GM18508 (cell line): ENCODE results near the gene SREK1IP1.

ENCODE experiments used
- ATAC-seq: cut with Tn5 transposase; IDR thresholded peaks from one replicate; pipeline ENCODE4 v1.9.1; 2021; ENCODE audit warnings: moderate number of reproducible peaks; ENCODE audit not compliant: insufficient read depth, unreplicated experiment

Gene SREK1IP1

DNA sequence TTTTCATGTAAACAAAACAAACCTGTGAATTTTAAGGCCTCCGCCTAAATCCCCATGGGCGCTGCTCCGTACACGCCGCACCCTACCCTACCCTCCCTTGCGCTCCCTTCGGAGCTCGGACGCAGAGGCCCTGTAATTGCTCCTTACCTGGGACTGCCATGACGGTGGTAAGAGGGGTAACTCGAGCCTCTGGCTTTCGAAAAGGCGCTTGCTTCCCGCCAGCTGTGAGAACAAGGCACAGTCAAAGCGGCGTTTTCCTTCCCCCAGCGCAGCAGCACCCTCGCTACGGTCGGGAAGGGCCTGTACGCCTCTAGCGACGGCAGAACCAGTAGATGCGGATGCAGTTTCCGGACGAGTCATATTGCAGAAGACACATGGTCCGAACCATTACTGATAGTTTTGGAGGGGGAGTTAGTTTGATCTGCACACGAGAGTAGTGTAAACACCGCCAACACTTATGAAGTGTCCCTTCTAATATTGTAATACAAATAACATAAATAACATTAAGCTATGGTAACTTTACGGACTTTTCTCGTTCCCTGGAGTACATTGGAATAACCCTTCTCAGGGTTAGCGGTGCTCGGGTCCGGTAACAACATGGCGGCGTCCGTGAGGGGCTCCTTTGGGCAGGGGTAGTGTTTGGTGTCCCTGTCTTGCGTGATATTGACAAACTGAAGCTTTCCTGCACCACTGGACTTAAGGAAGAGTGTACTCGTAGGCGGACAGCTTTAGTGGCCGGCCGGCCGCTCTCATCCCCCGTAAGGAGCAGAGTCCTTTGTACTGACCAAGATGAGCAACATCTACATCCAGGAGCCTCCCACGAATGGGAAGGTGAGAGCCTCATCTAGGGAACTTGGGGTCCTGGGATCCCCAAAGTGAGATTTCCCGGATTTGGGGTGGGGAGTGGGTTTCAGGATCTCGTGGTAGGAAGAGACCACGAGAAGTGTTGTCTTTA is at the start of gene SREK1IP1, which contains the start of gene CWC27:
Gene SREK1IP1 (minus strand): TSS at position 334 of the 955 bp plus-strand sequence. CDS start 174 bp downstream, at position 160.
Gene CWC27 (plus strand): TSS at position 573 of the 955 bp plus-strand sequence. CDS start 217 bp downstream, at position 790.
- ATAC-seq = peak; percentile 96

DNA sequence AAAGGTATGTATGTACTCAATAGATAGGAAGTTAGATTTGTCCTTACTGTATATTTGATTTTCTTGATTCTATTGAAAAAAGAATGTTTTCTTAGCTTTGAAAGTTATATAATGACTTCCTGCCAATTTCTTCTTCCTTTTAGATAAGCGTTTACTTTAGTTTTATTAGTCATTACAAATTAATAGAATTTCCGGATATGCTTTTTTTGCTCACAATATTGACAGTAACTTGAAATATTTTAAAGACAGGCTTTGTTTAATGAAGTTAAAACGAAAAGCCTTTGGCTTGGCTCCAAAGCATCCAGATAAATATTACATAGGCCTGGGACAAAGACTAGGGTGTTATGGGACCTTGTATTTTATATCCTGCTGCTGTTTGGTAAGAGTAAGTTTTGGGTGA is 49.8 kb upstream of the SREK1IP1 start:
- no peak for ATAC-seq

- ATAC-seq = peak; percentile 97
These were observed 45.6 kb upstream of the SREK1IP1 start for GRCh38 chr5:64814073-64814472.

GRCh38 chr5:64811050-64811640 is 42.7 kb upstream of the SREK1IP1 start:
- no peak for ATAC-seq

DNA sequence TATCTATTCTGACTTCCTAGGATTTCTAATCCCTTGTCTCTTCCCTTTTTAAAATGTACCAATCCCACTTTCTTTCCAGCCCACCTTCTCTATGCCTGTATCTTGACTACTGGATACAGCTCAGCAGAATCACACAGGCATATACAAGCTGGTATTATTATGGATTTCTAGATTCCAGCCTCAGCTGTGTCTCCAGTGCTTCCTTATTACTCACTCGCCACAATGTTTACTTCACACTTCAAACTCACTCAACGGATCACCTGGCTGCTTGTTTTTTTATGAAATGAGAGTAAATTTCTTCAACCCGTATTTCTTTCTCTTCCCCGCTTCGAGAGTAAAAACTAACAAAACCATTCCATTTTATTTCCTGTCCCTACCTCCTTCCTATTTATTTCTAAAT is 39.0 kb upstream of the SREK1IP1 start:
- no peak for ATAC-seq

- no peak for ATAC-seq
These were observed 38.0 kb upstream of the SREK1IP1 start for GRCh38 chr5:64806537-64806936.

DNA sequence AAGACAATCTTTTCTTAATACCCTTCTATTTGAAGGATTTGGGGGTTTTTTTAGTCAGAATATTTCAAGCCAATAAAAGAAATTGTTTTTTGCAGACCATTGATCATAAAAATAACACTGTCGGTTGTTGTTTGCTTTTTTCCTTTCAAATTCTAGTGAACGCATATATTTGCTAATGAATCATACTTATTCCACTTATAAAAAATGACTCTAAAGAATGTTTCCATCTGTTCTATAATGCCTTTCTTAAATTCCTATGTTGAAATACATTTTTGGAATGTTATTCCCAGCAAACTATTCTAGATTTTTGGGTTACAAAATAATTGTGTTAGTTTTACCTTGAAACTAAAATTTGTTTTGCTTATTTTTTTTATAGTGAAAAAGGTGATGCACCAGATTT is 32.4 kb upstream of the SREK1IP1 start:
- no peak for ATAC-seq

- no peak for ATAC-seq
These were observed 27.8 kb upstream of the SREK1IP1 start for GRCh38 chr5:64796301-64796700.

DNA sequence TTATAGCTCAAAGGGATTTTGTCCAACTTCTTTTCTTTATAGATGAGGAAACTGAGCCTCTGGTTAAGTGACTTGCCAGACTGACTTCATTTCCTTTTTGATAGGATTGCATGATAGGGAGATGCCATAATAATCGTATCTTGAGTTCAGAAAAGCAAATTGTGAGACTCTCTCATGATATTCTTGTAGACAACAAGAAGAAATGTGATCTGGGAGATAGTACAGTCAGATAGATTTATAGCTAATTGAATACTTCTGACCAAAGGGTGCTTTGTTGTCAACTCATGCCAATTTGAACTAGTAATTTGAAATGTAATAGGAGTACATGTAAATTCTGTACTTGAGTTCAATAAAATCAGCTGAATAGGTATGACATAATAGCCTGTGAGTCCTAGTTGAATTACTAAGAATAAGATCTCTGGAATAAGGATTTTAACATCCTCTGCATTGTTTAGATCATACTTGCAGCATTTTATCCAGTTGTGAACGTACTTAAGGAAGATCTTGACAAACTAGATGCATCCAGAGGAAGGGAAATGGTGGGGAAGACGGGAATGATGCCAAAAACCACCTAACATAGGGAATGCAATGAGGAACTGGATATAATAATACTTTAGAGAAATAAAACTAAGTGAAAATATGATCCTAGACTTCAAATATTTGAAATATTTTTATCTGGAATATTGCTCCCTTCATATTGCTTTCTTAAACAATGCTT is 25.7 kb upstream of the SREK1IP1 start:
- ATAC-seq = no peak

GRCh38 chr5:64792469-64792868 is 24.0 kb upstream of the SREK1IP1 start:
- no peak for ATAC-seq

DNA sequence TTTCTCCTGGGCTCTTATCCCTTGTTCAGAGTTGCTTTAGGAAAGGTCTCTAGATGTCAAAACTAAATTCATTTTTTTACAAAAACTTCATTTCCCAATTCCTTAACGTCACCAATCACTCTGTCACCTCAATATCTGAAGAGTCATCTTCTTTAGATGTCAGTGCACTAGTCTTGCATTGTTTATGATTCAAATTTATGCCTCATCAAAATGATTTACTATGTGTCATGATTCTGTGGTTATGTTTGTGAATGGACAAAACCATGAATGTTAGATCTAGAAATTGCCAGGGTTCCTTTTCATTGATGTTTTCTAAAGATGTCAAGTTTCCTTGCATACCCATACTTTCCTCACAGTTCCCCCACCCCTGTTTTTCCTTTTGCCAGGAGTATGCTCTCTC is 21.7 kb upstream of the SREK1IP1 start:
- no peak for ATAC-seq

DNA sequence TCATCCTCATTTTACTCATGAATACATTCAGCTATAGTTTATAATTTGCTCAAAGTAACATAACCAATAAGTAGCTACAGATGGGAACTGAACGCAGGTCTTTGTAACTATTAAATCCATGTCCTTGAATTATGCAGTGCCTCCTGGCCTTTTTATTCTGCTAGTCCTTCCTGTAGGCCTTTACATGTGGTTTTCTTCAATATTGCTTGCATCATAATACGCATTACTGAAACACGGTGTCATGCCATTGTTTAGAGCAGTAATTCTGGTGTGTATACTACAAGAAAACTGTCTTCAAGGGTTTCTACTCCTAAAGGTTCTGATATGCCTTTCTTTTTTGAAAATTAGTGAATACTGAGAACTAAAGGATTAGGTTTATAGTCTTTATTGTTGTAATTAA is 21.0 kb upstream of the SREK1IP1 start:
- ATAC-seq = no peak

GRCh38 chr5:64788156-64788555 is 19.7 kb upstream of the SREK1IP1 start:
- ATAC-seq = no peak

DNA sequence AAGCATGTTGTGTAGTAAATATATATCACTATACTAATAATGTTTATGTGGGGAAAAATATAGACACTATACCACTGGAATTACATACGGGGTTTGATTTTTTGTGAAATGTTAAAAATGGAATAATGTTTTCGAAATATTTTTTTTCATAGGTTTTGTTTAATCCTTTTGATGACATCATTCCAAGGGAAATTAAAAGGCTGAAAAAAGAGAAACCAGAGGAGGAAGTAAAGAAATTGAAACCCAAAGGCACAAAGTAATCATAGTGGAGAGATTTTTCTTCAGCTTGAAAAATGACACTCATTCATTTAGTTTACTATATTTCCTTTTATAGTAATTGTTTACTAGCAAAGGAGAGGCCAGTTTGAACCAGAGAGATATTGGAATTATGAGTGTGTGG is 17.9 kb upstream of the SREK1IP1 start:
- no peak for ATAC-seq

- peak; percentile 49 for ATAC-seq
These were observed 16.0 kb upstream of the SREK1IP1 start for GRCh38 chr5:64784451-64785025.

GRCh38 chr5:64775291-64775690 is 6.8 kb upstream of the SREK1IP1 start:
- no peak for ATAC-seq

DNA sequence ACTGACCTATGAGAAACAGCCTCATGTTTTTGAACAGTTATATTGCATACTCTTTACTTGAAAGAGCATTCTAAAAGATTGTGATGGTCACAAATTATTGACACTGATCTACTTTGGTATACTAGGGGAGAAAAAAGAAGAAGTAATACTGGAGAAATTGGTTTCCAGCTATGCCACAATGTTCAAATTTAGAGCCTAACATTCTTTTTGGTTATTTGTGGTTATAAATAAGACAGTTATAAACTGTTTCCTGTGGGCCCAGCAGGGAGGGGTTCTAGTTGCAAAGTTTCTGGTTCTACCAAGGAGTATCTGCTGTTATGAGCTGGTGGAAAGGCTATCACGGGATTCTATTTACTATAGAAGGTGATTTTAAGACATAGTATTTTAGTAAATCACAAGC is 5.0 kb upstream of the SREK1IP1 start:
- no peak for ATAC-seq

GRCh38 chr5:64771736-64772135 is 3.2 kb upstream of the SREK1IP1 start:
- ATAC-seq = no peak

GRCh38 chr5:64769855-64770254 is 1.4 kb upstream of the SREK1IP1 start:
- ATAC-seq = no peak

DNA sequence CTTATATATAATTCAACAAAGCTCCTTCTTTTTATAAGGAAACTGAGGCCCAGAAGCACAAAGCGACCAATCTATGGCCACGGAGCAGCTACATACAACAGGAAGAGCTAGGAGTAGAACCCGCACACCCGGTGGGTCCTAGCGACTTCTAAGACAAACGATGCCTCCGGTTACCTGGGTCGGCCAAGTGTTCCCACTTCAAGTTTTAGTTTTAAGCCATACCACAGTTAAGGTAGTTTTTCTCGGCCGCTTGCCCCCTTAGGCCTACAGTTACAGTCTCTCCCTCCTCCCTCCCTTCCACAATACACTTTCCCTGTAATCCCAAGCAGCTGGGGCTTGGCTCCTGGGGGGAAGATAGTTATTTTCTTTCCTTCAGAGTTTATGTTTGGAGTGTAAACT is 533 bp downstream of the SREK1IP1 start:
- ATAC-seq = peak; percentile 1

GRCh38 chr5:64766941-64767340 is 1.6 kb downstream of the SREK1IP1 start:
- no peak for ATAC-seq
